ENCODE results near the gene DMD. TPM values are rescaled to one million over a fixed set of nuclear protein-coding genes. Genes with fewer than 3 reads are reported as not detected.

DMD gene
- polyA plus RNA-seq, 3 donors, result 0.23 TPM; not detected in 2

- Mint-ChIP-seq H3K9me3 (peaks cover 0 to 2% (median 0%) of the 10 kb centered on the region in 7 donors), H3K4me1 (no peaks in the 10 kb centered on the region), H3K4me3 (no peak overlapping the region), H3K27me3 (ENCODE audit: low read depth in 3 of 3) (peaks cover 0 to 2% (median 0%) of the 10 kb centered on the region in 3 donors), H3K36me3 (no peaks in the 10 kb centered on the region), H3K27ac (no peak overlapping the region)
- Histone ChIP-seq H2AFZ (ENCODE audit: insufficient read depth, low read depth, low read length, poor library complexity, severe bottlenecking) (no peak overlapping the region), H4K20me1 (ENCODE audit: insufficient read depth, low read length) (no peaks in the 10 kb centered on the region), H3K27me3 (ENCODE audit: control insufficient read depth in 2 of 2, insufficient read depth in 2 of 2, low read length in 2 of 2) (no peaks in the 10 kb centered on the region), H3K36me3 (replicated peaks in 1 of 2; ENCODE audit: control insufficient read depth in 1 of 2, insufficient read depth in 2 of 2, low read length in 2 of 2) (no peaks in the 10 kb centered on the region), H3K79me2 (ENCODE audit: insufficient read depth, low read length) (no peaks in the 10 kb centered on the region), H3K4me3 (replicated peaks in 1 of 3; ENCODE audit: low read depth in 2 of 3, low read length in 3 of 3) (no peak overlapping the region), H3K4me1 (ENCODE audit: control insufficient read depth in 1 of 2, insufficient read depth in 2 of 2, low read length in 2 of 2) (no peaks in the 10 kb centered on the region), H3K27ac (ENCODE audit: low read depth in 1 of 2, low read length in 2 of 2) (no peak overlapping the region), H3K9me3 (replicated peaks in 1 of 2; ENCODE audit: control insufficient read depth in 1 of 2, insufficient read depth in 1 of 2, low read length in 2 of 2) (no peaks in the 10 kb centered on the region), H3K4me2 (replicated peaks; ENCODE audit: extremely low read depth, low read length, poor library complexity, severe bottlenecking) (no peak overlapping the region), H3K9ac (ENCODE audit: insufficient read depth, low read length, poor library complexity, severe bottlenecking) (no peak overlapping the region)
- intact Hi-C loops (cut with micrococcal nuclease), result no loop called here
- TF ChIP-seq, protein P1, sequence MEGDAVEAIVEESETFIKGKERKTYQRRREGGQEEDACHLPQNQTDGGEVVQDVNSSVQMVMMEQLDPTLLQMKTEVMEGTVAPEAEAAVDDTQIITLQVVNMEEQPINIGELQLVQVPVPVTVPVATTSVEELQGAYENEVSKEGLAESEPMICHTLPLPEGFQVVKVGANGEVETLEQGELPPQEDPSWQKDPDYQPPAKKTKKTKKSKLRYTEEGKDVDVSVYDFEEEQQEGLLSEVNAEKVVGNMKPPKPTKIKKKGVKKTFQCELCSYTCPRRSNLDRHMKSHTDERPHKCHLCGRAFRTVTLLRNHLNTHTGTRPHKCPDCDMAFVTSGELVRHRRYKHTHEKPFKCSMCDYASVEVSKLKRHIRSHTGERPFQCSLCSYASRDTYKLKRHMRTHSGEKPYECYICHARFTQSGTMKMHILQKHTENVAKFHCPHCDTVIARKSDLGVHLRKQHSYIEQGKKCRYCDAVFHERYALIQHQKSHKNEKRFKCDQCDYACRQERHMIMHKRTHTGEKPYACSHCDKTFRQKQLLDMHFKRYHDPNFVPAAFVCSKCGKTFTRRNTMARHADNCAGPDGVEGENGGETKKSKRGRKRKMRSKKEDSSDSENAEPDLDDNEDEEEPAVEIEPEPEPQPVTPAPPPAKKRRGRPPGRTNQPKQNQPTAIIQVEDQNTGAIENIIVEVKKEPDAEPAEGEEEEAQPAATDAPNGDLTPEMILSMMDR (IDR thresholded peaks at IDR 0.05), result no peak
- 0% methylated on average over 1 of the region's 4 CpGs for WGBS (ENCODE audit: insufficient coverage)
- DNase-seq, result no peak
These were observed 1923.5 kb downstream of the DMD start for GRCh38 chrX:31287861-31288260.

DNA sequence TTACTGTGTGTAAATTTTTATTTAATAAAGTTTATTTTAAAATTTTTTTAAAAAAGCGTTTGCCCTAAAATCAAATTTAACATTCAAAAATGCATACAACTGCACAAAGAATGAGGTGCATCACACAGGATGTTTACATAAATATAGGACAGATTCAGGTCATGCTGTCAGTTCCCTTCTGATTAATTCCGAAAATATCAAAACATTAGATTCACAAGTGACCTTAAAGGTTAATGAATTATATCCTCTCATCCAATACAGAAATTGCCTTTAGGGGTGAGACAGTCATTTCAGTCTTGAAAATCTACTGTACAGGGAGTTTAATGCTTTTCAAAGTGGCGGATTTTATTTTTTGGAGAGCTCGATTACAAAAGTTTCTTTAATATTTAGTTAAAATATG lies 1930.8 kb downstream of the DMD start:
- Histone ChIP-seq H3K36me3 (replicated peaks in 1 of 2; ENCODE audit: control insufficient read depth in 1 of 2, insufficient read depth in 2 of 2, low read length in 2 of 2) (no peaks in the 10 kb centered on the region), H3K4me2 (replicated peaks; ENCODE audit: extremely low read depth, low read length, poor library complexity, severe bottlenecking) (no peak overlapping the region), H3K9ac (ENCODE audit: insufficient read depth, low read length, poor library complexity, severe bottlenecking) (no peak overlapping the region), H4K20me1 (ENCODE audit: insufficient read depth, low read length) (no peaks in the 10 kb centered on the region), H3K4me1 (ENCODE audit: control insufficient read depth in 1 of 2, insufficient read depth in 2 of 2, low read length in 2 of 2) (no peaks in the 10 kb centered on the region), H3K27ac (ENCODE audit: low read depth in 1 of 2, low read length in 2 of 2) (no peak overlapping the region), H2AFZ (ENCODE audit: insufficient read depth, low read depth, low read length, poor library complexity, severe bottlenecking) (no peak overlapping the region), H3K9me3 (replicated peaks in 1 of 2; ENCODE audit: control insufficient read depth in 1 of 2, insufficient read depth in 1 of 2, low read length in 2 of 2) (no peaks in the 10 kb centered on the region), H3K27me3 (ENCODE audit: control insufficient read depth in 2 of 2, insufficient read depth in 2 of 2, low read length in 2 of 2) (no peaks in the 10 kb centered on the region), H3K4me3 (replicated peaks in 1 of 3; ENCODE audit: low read depth in 2 of 3, low read length in 3 of 3) (no peak overlapping the region), H3K79me2 (ENCODE audit: insufficient read depth, low read length) (no peaks in the 10 kb centered on the region)
- no peak overlapping the region for H3K4me3 Mint-ChIP-seq
- TF ChIP-seq, protein P1 (IDR thresholded peaks at IDR 0.05), result no peak
- H3K27me3 Mint-ChIP-seq (ENCODE audit: low read depth in 3 of 3), result peaks cover 0 to 4% (median 0%) of the 10 kb centered on the region in 3 donors
- peaks cover 0 to 4% (median 0%) of the 10 kb centered on the region in 7 donors for H3K9me3 Mint-ChIP-seq
- no peaks in the 10 kb centered on the region for H3K36me3 Mint-ChIP-seq
- WGBS (ENCODE audit: insufficient coverage), result no CpG with 5 or more reads among the region's 4 CpGs
- H3K27ac Mint-ChIP-seq, result no peak overlapping the region
- intact Hi-C loops (cut with micrococcal nuclease), result no loop called here
- no peaks in the 10 kb centered on the region for H3K4me1 Mint-ChIP-seq
- no peak for DNase-seq

Measured in CD14-positive monocyte (primary cell).